PC-9 (cell line): Measurements from ENCODE around the gene MACROD2.

ENCODE experiments used
- EZH2 ChIP-seq: fragments of 200-600 bp; sonication (generic); IDR thresholded peaks from 2 replicates; pipeline ENCODE4 v1.8.0; 2017; ENCODE audit warnings: antibody characterized with exemption, low read depth
- TF ChIP-seq, protein P1 (sequence below): fragments of 200-600 bp; sonication (generic); conservative IDR thresholded peaks from 2 replicates; pipeline ENCODE4 v1.6.1; 2017; ENCODE audit warnings: mixed run types, antibody characterized with exemption, mild to moderate bottlenecking, moderate library complexity

DNA sequence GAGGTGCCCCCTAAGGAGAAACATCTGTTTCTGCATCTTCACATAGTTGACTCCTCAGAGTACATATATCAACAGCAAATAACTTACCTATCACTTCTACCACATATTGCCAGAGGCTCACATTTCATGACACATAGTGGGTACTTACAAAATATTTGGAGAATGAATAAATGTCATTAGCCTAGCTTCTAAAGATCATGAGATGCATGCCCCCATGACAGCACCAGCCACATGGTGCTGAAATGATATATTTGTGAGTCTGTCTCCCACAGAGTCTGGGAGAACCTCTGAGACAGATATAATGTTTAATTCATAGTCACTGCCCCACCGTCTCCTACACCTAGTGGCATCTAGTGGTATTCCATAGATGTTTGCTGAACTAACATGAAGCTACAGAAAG is 2022.3 kb downstream of the MACROD2 start:
- TF ChIP-seq, protein P1, sequence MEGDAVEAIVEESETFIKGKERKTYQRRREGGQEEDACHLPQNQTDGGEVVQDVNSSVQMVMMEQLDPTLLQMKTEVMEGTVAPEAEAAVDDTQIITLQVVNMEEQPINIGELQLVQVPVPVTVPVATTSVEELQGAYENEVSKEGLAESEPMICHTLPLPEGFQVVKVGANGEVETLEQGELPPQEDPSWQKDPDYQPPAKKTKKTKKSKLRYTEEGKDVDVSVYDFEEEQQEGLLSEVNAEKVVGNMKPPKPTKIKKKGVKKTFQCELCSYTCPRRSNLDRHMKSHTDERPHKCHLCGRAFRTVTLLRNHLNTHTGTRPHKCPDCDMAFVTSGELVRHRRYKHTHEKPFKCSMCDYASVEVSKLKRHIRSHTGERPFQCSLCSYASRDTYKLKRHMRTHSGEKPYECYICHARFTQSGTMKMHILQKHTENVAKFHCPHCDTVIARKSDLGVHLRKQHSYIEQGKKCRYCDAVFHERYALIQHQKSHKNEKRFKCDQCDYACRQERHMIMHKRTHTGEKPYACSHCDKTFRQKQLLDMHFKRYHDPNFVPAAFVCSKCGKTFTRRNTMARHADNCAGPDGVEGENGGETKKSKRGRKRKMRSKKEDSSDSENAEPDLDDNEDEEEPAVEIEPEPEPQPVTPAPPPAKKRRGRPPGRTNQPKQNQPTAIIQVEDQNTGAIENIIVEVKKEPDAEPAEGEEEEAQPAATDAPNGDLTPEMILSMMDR, result no peak
- no peak for TF ChIP-seq EZH2
